Liver (tissue), 3 donors: ENCODE measurements around the gene VIP.

Experiments used
- RAD21 ChIP-seq, 2 donors: IDR thresholded peaks; 2 replicates each; pipeline ENCODE4 v1.6.1; 2016; ENCODE audit warnings: antibody characterized with exemption in 2 of 2, mild to moderate bottlenecking in 2 of 2
- TAF1 ChIP-seq: conservative IDR thresholded peaks from 2 replicates; pipeline ENCODE4 v1.6.1; 2016; ENCODE audit warnings: antibody characterized with exemption, mild to moderate bottlenecking
- TF ChIP-seq, protein P1 (sequence below): fragments of 150-350 bp; IDR thresholded peaks from 2 replicates; pipeline ENCODE4 v1.5.1; 2017; ENCODE audit warnings: improper control_type of control experiment, low read depth, low read length; ENCODE audit not compliant: missing input control
- TF ChIP-seq, protein P2 (sequence below): IDR thresholded peaks from 2 replicates; pipeline ENCODE4 v1.6.1; 2016; ENCODE audit warnings: antibody characterized with exemption
- donor health status: healthy.
- donor health status: healthy.

- TF ChIP-seq RAD21 (IDR thresholded peaks at IDR 0.05) (no peak), TAF1 (no peak)
- TF ChIP-seq, protein P1, sequence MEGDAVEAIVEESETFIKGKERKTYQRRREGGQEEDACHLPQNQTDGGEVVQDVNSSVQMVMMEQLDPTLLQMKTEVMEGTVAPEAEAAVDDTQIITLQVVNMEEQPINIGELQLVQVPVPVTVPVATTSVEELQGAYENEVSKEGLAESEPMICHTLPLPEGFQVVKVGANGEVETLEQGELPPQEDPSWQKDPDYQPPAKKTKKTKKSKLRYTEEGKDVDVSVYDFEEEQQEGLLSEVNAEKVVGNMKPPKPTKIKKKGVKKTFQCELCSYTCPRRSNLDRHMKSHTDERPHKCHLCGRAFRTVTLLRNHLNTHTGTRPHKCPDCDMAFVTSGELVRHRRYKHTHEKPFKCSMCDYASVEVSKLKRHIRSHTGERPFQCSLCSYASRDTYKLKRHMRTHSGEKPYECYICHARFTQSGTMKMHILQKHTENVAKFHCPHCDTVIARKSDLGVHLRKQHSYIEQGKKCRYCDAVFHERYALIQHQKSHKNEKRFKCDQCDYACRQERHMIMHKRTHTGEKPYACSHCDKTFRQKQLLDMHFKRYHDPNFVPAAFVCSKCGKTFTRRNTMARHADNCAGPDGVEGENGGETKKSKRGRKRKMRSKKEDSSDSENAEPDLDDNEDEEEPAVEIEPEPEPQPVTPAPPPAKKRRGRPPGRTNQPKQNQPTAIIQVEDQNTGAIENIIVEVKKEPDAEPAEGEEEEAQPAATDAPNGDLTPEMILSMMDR, result no peak
- TF ChIP-seq, protein P2, sequence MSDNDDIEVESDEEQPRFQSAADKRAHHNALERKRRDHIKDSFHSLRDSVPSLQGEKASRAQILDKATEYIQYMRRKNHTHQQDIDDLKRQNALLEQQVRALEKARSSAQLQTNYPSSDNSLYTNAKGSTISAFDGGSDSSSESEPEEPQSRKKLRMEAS, result no peak
Measured at GRCh38 chr6:152701863-152702401, 48.7 kb upstream of the VIP start.
